HepG2 (cell line): Measurements from ENCODE around the gene TM4SF4. TPM values are rescaled to one million over a fixed set of nuclear protein-coding genes. Genes with fewer than 3 reads are reported as not detected.

Source experiments
- ARHGAP35 ChIP-seq: sonication (generic); formaldehyde crosslinking; IDR thresholded peaks from 2 replicates; pipeline ENCODE4 v1.9.0; 2022; ENCODE audit warnings: mild to moderate bottlenecking, inconsistent platforms, moderate library complexity, missing genetic modification reagents, borderline replicate concordance
- CBX2 ChIP-seq, 2 experiments: fragments of 200-600 bp in 1 of 2; sonication (generic); formaldehyde crosslinking in 1 of 2; IDR thresholded peaks; 2 replicates each; pipeline versions ENCODE4 v1.7.0 to v1.8.1; 2018 to 2022; ENCODE audit warnings: low read depth in 2 of 2, low read length in 1 of 2, mild to moderate bottlenecking in 1 of 2, missing genetic modification reagents in 1 of 2
- EP300 ChIP-seq, 3 experiments: sonication (generic) in 1 of 3; formaldehyde crosslinking in 1 of 3; IDR thresholded peaks; 2 replicates each; pipeline versions ENCODE4 v1.5.1 to v1.6.1; 2011 to 2020; ENCODE audit warnings: low read depth in 2 of 3, low read length in 2 of 3, borderline replicate concordance in 1 of 3, improper control_type of control experiment in 1 of 3, mild to moderate bottlenecking in 1 of 3, missing genetic modification reagents in 1 of 3, moderate library complexity in 1 of 3
- ESRRA ChIP-seq: sonication (generic); formaldehyde crosslinking; IDR thresholded peaks from 2 replicates; pipeline ENCODE4 v1.5.1; 2020; ENCODE audit warnings: mild to moderate bottlenecking, low read depth, missing genetic modification reagents
- MAZ ChIP-seq, 2 experiments: sonication (generic) in 1 of 2; formaldehyde crosslinking in 1 of 2; IDR thresholded peaks; 2 replicates each; pipeline versions ENCODE4 v1.5.0 to v1.6.1; 2012 to 2020; ENCODE audit warnings: low read depth in 2 of 2, mild to moderate bottlenecking in 2 of 2, borderline replicate concordance in 1 of 2, improper control_type of control experiment in 1 of 2, low read length in 1 of 2, missing genetic modification reagents in 1 of 2, moderate library complexity in 1 of 2
- MTA1 ChIP-seq: sonication (generic); formaldehyde crosslinking; IDR thresholded peaks from 2 replicates; pipeline ENCODE4 v1.4.0; 2020; ENCODE audit warnings: missing genetic modification reagents, mild to moderate bottlenecking, borderline replicate concordance
- SNAI1 ChIP-seq: sonication (generic); formaldehyde crosslinking; IDR thresholded peaks from 2 replicates; pipeline ENCODE4 v1.5.0; 2020; ENCODE audit warnings: mild to moderate bottlenecking, missing genetic modification reagents, borderline replicate concordance
- SRSF4 ChIP-seq: fragments of 200-400 bp; formaldehyde crosslinking; IDR thresholded peaks from one replicate; pipeline ENCODE4 v1.6.1; 2018; ENCODE audit warnings: mild to moderate bottlenecking, low read depth, low read length, moderate library complexity; ENCODE audit not compliant: poor library complexity, severe bottlenecking
- STAG1 ChIP-seq: sonication (generic); formaldehyde crosslinking; IDR thresholded peaks from 2 replicates; pipeline ENCODE4 v1.4.0; 2020; ENCODE audit warnings: missing genetic modification reagents
- XBP1 ChIP-seq: sonication (generic); formaldehyde crosslinking; IDR thresholded peaks from 2 replicates; pipeline ENCODE4 v1.5.0; 2020; ENCODE audit warnings: missing genetic modification reagents
- ZFP36L1 ChIP-seq: sonication (generic); formaldehyde crosslinking; IDR thresholded peaks from 2 replicates; pipeline ENCODE4 v1.8.0; 2022; ENCODE audit warnings: mild to moderate bottlenecking, missing genetic modification reagents, moderate library complexity
- ZIK1 ChIP-seq: sonication (generic); formaldehyde crosslinking; IDR thresholded peaks from 2 replicates; pipeline ENCODE4 v1.5.0; 2020; ENCODE audit warnings: mild to moderate bottlenecking, low read depth, missing genetic modification reagents, borderline replicate concordance
- ZMYM3 ChIP-seq: sonication (generic); formaldehyde crosslinking; IDR thresholded peaks from 2 replicates; pipeline ENCODE4 v1.5.1; 2020; ENCODE audit warnings: mild to moderate bottlenecking, missing genetic modification reagents
- ZNF260 ChIP-seq: sonication (generic); formaldehyde crosslinking; IDR thresholded peaks from 2 replicates; pipeline ENCODE4 v1.4.0; 2020; ENCODE audit warnings: missing genetic modification reagents, low read depth, mild to moderate bottlenecking, borderline replicate concordance
- ZNF317 ChIP-seq: sonication (generic); formaldehyde crosslinking; IDR thresholded peaks from 2 replicates; pipeline ENCODE4 v1.5.0; 2020; ENCODE audit warnings: mild to moderate bottlenecking, missing genetic modification reagents
- ZNF547 ChIP-seq: sonication (generic); formaldehyde crosslinking; IDR thresholded peaks from 2 replicates; pipeline ENCODE4 v1.5.1; 2020; ENCODE audit warnings: mild to moderate bottlenecking, missing genetic modification reagents
- ZNF564 ChIP-seq: sonication (generic); formaldehyde crosslinking; IDR thresholded peaks from 2 replicates; pipeline ENCODE4 v1.8.1; 2023; ENCODE audit warnings: mild to moderate bottlenecking, missing genetic modification reagents
- ZNF572 ChIP-seq: sonication (generic); formaldehyde crosslinking; IDR thresholded peaks from 2 replicates; pipeline ENCODE4 v1.5.1; 2020; ENCODE audit warnings: mild to moderate bottlenecking, missing genetic modification reagents
- polyA plus RNA-seq, 8 experiments: library from polyadenylated mRNA; depleted of rRNA in 3 of 8; stranded (reverse) in 7 of 8; unstranded in 1 of 8; fragments of >200 nt; fragmentation: Illumina TruSeq in 4 of 8; extraction: Trizol in 4 of 8; gene quantifications; 2 replicates each; pipeline versions ENCODE4 v1.2.1 to v1.2.3, GENCODE V29; 2011 to 2016; ENCODE audit warnings: low read depth in 4 of 8, missing spikeins in 1 of 8, mixed read lengths in 1 of 8; ENCODE audit not compliant: insufficient read depth in 1 of 8
- total RNA-seq, 5 experiments: library from RNA; depleted of rRNA; stranded (reverse); fragments of >200 nt; fragmentation: Illumina TruSeq; extraction: Trizol; gene quantifications; 2 replicates each; pipeline ENCODE4 v1.2.3, GENCODE V29; 2016; ENCODE audit warnings: low read depth in 1 of 5
- TF ChIP-seq, protein P1 (sequence below): sonication (generic); formaldehyde crosslinking; conservative IDR thresholded peaks from 2 replicates; pipeline ENCODE4 v1.8.1; 2023; ENCODE audit warnings: missing genetic modification reagents
- TF ChIP-seq, protein P2 (sequence below): IDR thresholded peaks from 2 replicates; pipeline ENCODE4 v1.6.1; 2016
- TF ChIP-seq, protein P3 (sequence below): sonication (generic); formaldehyde crosslinking; IDR thresholded peaks from 2 replicates; pipeline ENCODE4 v1.8.1; 2023; ENCODE audit warnings: mild to moderate bottlenecking, inconsistent platforms, moderate library complexity, missing genetic modification reagents, borderline replicate concordance
- TF ChIP-seq, protein P4 (sequence below): sonication (generic); formaldehyde crosslinking; IDR thresholded peaks from 2 replicates; pipeline ENCODE4 v1.4.0; 2020; ENCODE audit warnings: mild to moderate bottlenecking, missing genetic modification reagents

The TM4SF4 gene
- total and polyA plus RNA-seq, 2 of the 13 experiments (the other 11 are each of a cell fraction or from before 2014, with no cell fraction given) = 0.63 to 0.95 TPM

DNA sequence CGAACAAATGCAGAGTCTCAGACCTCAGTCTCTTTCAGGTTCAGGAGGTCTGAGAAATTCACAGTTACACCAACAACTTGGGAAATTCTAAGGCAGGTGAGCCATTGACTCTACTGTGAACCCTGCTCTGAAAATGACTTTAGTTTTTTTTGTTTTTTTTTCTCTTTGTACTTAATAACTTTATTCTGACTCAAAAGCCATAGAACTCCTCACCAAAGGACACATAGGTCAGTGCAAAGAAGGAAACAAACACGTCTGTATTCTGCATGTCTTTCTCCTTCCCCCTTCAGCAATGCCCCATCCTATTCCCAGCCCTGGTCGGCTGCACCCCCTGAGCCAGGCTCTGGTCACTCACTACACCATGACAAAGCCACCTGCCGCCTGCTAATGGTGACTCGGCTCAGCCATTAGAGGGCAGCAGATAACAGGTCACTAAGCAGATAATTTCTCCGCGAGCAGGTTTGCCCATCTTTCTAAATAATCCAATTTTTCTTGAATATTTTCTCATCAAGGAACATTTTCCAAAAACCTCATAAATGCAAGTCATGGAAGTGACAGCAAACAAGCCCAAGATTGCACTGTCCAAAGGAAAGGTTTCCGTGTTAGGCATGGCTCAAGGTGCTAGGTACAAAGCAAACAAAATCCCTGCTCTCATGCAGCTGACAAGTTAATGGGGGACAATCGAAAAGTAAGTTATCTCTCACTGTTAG, 37.7 kb downstream of the TM4SF4 start (continued):
- TF ChIP-seq, protein P1, sequence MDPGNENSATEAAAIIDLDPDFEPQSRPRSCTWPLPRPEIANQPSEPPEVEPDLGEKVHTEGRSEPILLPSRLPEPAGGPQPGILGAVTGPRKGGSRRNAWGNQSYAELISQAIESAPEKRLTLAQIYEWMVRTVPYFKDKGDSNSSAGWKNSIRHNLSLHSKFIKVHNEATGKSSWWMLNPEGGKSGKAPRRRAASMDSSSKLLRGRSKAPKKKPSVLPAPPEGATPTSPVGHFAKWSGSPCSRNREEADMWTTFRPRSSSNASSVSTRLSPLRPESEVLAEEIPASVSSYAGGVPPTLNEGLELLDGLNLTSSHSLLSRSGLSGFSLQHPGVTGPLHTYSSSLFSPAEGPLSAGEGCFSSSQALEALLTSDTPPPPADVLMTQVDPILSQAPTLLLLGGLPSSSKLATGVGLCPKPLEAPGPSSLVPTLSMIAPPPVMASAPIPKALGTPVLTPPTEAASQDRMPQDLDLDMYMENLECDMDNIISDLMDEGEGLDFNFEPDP (CRISPR knock-in tag) = no peak
- TF ChIP-seq, protein P2, sequence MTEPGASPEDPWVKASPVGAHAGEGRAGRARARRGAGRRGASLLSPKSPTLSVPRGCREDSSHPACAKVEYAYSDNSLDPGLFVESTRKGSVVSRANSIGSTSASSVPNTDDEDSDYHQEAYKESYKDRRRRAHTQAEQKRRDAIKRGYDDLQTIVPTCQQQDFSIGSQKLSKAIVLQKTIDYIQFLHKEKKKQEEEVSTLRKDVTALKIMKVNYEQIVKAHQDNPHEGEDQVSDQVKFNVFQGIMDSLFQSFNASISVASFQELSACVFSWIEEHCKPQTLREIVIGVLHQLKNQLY = no peak
- TF ChIP-seq ZMYM3 (no peak), ZNF572 (CRISPR knock-in tag) (no peak), ZNF547 (no peak), EP300 (IDR thresholded peaks at IDR 0.05; ENCODE audit: low read depth in 2 of 2, low read length in 2 of 2) (no peak), EP300 (CRISPR knock-in tag; IDR thresholded peaks at IDR 0.05; ENCODE audit: borderline replicate concordance) (no peak), ESRRA (CRISPR knock-in tag) (no peak), MAZ (IDR thresholded peaks at IDR 0.05; ENCODE audit: borderline replicate concordance, low read depth, low read length) (no peak), MAZ (CRISPR knock-in tag; IDR thresholded peaks at IDR 0.05; ENCODE audit: low read depth) (0 out of 2 replicates have a peak, but pooled peaks have one; percentile 30), ZNF260 (no peak), ZNF317 (CRISPR knock-in tag) (0 out of 2 replicates have a peak, but pooled peaks have one; percentile 52), CBX2 (IDR thresholded peaks at IDR 0.05; ENCODE audit: low read depth, low read length) (no peak), CBX2 (CRISPR knock-in tag; IDR thresholded peaks at IDR 0.05; ENCODE audit: low read depth) (no peak), ARHGAP35 (CRISPR knock-in tag) (no peak), XBP1 (CRISPR knock-in tag) (no peak), ZFP36L1 (CRISPR knock-in tag) (no peak), ZIK1 (CRISPR knock-in tag) (no peak), MTA1 (CRISPR knock-in tag) (no peak), SRSF4 (no peak), SNAI1 (CRISPR knock-in tag) (no peak), STAG1 (CRISPR knock-in tag) (peak; percentile 98), ZNF564 (CRISPR knock-in tag) (no peak)
- TF ChIP-seq, protein P3, sequence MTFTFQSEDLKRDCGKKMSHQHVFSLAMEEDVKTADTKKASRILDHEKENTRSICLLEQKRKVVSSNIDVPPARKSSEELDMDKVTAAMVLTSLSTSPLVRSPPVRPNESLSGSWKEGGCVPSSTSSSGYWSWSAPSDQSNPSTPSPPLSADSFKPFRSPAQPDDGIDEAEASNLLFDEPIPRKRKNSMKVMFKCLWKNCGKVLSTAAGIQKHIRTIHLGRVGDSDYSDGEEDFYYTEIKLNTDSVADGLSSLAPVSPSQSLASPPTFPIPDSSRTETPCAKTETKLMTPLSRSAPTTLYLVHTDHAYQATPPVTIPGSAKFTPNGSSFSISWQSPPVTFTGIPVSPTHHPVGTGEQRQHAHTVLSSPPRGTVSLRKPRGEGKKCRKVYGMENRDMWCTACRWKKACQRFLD (CRISPR knock-in tag) = no peak
- TF ChIP-seq, protein P4, sequence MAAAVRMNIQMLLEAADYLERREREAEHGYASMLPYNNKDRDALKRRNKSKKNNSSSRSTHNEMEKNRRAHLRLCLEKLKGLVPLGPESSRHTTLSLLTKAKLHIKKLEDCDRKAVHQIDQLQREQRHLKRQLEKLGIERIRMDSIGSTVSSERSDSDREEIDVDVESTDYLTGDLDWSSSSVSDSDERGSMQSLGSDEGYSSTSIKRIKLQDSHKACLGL (CRISPR knock-in tag) = no peak
